KBM-7 (cell line): ENCODE data around the gene SLC18A3.

ENCODE experiments used
- DNase-seq: peaks from one replicate; pipeline ENCODE4 v3.0.0-alpha.2; 2015
- in situ Hi-C: fragments of 300-500 bp; cut with MboI; formaldehyde crosslinking; loops from 2 replicates; pipeline ENCODE4 v1.14.3; 2020; ENCODE audit warnings: low sequenced_read_pairs, low pct_unique_long_range_greater_than_20kb, mixed read lengths

Gene SLC18A3

GRCh38 chr10:49621561-49621960 lies 11.5 kb downstream of the SLC18A3 start:
- no peak for DNase-seq
- in situ Hi-C loops: no loop called here

- DNase-seq: no peak
- in situ Hi-C loops: no loop called here
Observed at GRCh38 chr10:49622426-49623425, 12.6 kb downstream of the SLC18A3 start.

- in situ Hi-C loops: no loop called here
- DNase-seq: no peak
Observed at GRCh38 chr10:49624629-49625028, 14.5 kb downstream of the SLC18A3 start.

- in situ Hi-C loops: no loop called here
Observed at GRCh38 chr10:49625411-49625810, 15.3 kb downstream of the SLC18A3 start.

DNA sequence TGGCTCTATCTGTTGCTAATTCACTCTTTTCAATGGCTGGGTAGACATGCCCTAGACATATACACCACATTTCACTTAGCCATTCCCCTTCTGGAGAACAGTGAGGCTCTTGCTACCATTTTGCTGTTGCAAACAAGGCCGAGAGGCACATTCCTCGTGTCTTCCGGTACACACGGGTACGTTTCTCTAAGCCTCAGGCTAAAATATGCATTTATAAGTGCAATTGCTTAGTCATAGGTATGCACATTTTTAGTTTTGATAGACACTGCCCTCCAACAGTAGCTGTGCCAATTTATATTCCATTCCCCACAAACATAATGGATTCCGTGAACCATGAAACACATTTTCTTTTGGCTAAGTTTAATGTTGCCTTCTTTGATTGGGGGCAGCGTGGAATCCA lies 16.9 kb downstream of the SLC18A3 start:
- in situ Hi-C loops: no loop called here
- DNase-seq: no peak

More at GRCh38 chr10:49625411-49625810, 15.3 kb downstream of the SLC18A3 start:
- DNase-seq: no peak

- DNase-seq: no peak
- in situ Hi-C loops: no loop called here
Observed at GRCh38 chr10:49627644-49628247, 17.6 kb downstream of the SLC18A3 start.

DNA sequence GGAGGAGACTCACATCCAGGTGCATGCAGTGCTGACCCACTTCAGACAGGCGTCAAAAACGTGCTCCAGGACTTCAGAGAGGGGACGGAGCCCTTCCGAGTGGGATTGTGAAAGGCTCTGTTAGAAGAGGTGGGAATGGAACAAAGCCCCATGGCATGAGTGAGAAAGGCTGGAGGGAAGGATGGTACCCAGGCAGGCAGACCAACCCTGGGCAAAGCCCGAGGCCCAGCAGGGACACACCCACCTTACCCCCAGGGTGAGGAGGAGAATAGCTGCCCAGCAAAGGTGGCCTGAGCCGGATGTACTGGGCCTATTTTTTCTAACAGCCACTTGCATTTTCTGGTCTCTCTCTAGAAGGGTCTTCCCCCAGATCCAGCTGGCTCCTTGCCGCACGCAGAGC lies 18.5 kb downstream of the SLC18A3 start:
- in situ Hi-C loops: no loop called here
- DNase-seq: no peak

GRCh38 chr10:49629431-49629881 lies 19.3 kb downstream of the SLC18A3 start:
- DNase-seq: no peak

DNA sequence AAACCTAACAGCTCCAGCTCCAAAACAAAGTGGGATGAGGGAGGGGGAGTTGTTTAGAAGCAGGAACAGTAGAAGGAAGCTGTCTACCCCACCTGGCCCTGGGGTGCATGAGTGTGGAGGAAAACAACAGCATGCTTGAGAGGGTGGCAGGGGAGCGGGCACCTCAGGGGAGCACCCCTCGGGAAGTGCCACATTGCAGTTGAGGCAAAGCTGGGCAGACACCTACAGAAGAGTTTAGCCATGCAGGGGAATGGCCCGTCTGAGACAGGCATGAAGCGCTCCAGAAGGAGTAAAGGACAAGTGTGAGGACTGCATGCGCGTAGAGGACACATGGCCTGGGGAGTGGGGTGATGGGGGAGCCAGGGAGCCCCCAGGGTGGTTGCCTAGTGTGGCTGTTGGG lies 21.9 kb downstream of the SLC18A3 start:
- no peak for DNase-seq
- in situ Hi-C loops: no loop called here

More at GRCh38 chr10:49629431-49629881, 19.3 kb downstream of the SLC18A3 start:
- in situ Hi-C loops: no loop called here

DNA sequence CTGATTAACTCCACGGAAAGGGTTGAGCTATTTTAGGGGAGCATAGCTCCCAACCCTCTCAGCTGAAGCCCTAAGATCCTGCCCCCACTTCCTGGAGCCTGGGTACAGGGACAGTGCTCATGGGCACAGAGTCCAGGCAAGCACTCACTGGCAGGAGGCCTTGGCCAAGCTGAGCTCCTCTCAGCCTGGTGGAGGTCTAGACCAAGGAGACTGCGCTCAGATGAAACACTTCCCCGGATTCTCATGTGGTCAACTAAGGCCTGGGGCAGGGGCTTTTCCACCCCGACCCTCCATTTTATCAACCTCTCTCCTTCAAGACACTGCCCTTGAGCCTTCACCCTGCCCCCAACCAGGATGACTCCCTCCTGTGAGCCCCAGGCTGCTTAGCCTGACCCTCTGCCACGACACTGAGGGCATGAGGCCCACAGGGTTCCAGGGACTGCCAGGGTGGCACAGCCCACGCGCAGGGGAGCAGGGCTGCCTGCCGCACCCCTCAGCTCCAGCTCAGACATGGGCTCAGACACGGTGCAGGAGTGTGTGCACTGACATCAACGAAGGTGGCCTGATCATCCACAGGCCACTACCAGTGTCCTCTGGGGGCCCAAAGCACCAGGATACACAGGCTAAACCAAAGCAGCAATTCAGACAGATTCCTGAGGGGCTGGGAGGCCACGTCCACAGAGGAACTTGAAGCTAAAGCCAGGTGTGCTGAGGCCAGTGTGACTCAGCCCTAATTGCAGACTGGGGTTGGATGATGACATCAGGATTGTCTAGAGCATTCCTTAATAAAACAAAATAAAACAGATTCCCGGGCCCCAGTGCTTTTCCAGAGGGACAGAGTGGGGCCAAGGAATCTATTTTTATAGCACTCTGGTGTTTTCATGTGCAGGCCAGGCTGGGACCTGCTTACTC lies 22.6 kb downstream of the SLC18A3 start:
- in situ Hi-C loops: no loop called here

DNA sequence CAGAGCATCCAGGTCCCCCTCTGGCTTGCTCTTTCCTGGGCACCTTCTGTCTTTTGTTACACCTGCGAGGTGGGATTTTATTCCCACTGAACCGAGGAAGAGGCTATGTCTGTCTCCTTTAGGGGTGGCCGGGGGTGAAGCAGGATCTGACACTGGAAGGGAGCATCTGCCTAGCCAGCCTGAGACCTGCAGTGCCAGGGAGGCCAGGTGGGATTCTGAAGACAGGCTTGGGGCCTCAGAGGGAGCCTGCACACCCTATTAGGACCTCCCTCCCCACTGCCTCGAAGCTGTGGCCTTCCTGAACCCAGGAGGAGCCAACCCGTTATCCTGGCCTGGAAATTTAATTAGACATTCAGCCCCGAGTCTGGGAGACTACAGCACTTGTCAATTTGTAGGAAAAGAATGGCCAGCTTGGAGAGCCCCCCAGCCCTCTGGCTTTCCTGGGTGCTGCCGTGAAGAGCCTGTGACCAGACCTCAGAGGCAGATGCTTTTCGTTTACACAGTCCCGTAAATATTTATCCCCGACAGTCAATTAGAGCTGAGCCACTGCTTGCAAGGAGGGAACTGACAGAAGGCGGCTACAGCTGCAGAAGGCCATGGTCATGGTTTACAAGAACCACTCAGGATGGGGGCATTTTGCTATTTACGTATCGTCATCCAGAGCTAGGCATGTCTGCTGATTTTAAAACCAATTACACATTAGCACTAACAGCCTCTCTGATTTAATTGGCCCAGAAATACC lies 23.4 kb downstream of the SLC18A3 start:
- DNase-seq: no peak
- in situ Hi-C loops: no loop called here

More for the DNA sequence above, 22.6 kb downstream of the SLC18A3 start:
- DNase-seq: no peak

GRCh38 chr10:49634069-49634660 lies 24.1 kb downstream of the SLC18A3 start:
- no peak for DNase-seq
- in situ Hi-C loops: no loop called here

DNA sequence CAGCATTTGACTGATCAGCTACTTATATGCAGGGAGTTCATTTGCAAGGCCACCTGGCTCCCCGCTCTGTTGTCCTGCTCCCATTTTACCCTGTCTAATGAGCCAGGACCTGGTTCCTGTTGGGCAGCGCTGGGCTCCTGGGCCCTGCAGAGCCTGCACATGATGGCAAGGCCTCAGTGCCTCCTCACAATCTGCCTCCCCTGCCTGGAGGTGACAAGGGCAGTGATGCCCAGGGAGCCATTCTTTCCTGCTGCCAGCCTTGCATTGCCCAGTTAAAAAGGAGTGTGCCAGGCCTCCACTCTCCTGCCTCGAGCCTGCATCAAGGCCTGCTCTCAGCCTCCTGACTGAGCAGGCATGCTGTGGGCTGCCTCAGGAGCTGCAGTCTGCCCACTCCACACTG lies 32.2 kb downstream of the SLC18A3 start:
- DNase-seq: no peak
- in situ Hi-C loops: no loop called here

DNA sequence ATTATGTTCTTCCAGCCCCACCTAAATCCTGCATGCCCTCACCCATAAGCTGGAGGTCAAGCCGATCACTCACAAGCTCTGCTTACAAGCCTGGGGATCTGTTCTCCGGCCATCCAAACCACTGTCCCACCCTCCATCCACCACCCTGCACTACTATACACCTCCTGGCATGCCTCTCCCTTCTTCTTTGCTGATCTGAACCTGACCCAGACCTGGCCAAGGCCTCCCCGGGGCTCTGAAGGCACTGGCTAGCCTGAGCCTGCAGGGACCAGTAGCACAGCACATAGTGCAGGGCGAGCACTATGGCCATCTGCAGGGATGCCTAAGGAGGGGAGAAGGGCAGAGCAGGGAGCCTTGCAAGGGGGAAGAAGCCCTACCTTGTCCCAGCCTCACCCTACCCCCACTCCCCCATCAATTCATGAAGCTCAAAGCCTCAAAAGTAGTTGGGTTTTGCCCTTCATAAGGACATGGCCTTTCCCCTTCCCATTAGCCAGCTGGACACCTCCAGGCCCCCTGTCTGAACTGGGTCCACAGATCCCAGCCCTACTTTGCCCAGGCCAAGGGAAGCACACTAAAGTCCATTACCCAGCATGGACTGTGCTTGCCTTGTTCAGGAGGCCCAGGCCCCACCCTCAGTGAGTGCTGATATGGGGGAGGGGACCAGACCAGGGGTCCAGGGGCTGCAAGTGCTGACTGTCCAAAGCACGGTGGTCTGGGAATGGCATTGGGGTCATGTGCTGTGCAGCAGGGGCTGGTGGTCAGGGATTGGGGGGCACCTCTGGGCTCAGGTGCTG lies 33.3 kb downstream of the SLC18A3 start:
- DNase-seq: no peak
- in situ Hi-C loops: no loop called here

GRCh38 chr10:49644035-49644646 lies 34.0 kb downstream of the SLC18A3 start:
- in situ Hi-C loops: no loop called here
- DNase-seq: no peak

GRCh38 chr10:49645417-49645816 lies 35.3 kb downstream of the SLC18A3 start:
- no peak for DNase-seq
- in situ Hi-C loops: no loop called here
